GM18861 (cell line): ENCODE measurements around the gene GHR.
"Not testable (repeated sequence)": the region's sequence is repeated elsewhere in the genome, so short reads cannot be mapped to it uniquely, and the experiment has no call there.

ENCODE experiments used
- ATAC-seq: cut with Tn5 transposase; IDR thresholded peaks from one replicate; pipeline ENCODE4 v1.9.1; 2021; ENCODE audit not compliant: unreplicated experiment

Gene GHR

GRCh38 chr5:42566652-42567295 is 143.5 kb downstream of the GHR start:
- no peak for ATAC-seq

GRCh38 chr5:42569325-42569724 is 146.1 kb downstream of the GHR start:
- ATAC-seq, result no peak

DNA sequence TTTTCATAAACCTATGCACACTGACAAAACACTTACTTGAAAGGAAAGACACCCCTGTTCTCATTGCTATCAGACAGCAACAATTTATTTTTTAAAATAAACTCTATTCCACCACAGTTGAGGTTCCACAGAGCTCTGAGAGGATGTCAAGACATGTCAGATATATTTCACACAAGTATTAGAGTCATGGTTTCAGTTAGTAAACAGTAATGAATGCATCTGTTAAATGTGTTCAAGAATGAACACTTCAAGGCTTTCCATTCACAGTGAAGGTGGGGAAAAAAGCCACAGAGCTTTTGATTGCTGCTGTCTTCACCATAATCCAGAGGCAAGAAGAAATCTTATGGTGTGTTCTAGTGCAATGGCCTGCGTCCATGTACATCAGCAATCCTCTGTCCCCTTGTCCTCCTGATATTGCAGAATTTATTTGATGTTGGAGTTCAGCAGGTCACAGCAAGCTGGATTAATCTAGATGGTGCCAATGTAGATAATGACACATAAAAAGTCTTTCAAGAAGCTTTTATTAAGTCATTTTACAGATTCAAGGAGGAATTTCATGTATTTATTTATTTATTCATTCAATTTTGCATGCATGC is 146.8 kb downstream of the GHR start:
- ATAC-seq, result no peak

DNA sequence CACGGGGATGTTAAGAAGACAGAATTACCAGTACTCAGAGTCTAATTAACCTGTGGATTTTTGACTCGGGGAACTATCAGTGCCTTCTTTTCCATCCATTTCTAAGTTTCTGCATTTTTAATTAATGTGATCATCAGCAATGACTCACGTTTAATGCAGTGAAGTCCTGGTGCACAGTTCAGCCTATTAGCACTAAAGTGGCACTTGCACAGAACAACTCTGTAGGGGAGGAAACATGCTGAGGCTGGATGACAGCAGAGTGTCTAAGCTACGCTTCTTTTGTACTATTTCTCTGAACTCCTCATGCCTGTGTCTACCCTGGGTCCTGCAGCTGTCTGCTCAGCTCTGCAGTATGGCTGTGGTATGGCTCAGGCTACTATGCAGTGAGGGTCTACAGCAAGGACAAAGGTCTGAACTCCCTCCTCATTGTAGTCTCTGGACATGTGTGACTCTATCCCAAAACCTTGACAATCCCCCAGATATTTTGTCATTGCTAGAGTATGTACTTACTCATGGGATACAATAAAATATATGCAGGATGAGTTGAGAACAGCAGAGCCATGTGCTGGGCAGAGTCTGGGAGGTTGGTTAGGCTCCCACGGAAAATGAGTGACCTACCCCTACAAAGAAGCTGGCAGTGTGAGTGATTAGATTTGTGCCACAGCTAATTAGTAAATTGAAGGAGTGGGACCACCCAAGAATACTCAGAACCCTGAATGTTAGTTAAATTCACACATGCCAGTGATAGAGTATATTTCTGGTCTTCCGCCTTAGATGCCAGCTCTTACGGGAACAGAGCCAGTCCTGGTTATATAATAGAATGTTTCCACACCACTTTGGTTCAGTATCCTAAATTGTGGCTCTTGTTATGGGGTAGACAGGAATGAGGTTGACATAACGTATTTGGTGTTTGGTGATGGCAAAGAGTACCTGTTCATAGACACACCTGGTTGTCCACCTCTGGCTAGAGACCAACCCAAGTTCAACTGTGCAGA is 148.0 kb downstream of the GHR start:
- no peak for ATAC-seq

DNA sequence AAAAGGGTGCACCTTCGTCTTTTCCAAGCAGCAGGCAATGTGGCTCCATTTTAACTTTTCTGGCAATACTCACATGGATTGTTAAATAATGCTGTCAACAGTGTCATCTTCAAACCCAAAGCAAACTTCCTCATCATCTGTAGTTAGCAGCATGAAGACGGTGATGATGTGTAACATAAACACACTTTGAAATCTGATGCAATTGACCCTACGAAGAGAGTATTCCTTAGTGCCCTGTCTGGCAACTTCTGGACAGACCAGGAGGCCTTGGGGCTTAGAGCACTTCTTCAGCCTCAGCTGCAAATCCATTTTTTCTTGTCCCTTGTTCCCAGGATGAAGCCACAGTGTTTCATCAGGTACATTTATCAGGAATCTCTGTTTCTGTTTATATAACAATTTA is 149.1 kb downstream of the GHR start:
- no peak for ATAC-seq

DNA sequence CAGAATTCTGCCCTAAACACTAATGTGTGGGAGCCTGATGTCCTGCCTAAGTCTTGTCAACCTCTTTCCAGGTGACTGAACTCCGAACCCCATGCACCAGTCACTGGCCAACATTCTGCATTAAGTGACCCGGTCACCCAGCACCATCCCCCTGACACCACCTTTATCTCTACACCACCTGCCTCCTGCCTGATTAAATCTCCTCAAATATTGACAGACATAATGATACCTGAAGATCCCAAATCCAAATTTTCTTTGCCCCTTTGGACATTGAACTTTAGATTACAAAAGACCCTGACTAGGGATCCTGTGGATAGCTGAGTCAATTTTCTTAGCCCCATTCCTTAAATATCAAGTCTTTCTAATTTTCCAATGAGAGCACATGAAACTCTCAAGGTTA is 150.1 kb downstream of the GHR start:
- no peak for ATAC-seq

- not testable (repeated sequence) for ATAC-seq
These were observed 152.7 kb downstream of the GHR start for GRCh38 chr5:42575914-42576313.

- ATAC-seq, result not testable (repeated sequence)
These were observed 155.7 kb downstream of the GHR start for GRCh38 chr5:42578901-42579300.

GRCh38 chr5:42579320-42579719 is 156.1 kb downstream of the GHR start:
- no peak for ATAC-seq

DNA sequence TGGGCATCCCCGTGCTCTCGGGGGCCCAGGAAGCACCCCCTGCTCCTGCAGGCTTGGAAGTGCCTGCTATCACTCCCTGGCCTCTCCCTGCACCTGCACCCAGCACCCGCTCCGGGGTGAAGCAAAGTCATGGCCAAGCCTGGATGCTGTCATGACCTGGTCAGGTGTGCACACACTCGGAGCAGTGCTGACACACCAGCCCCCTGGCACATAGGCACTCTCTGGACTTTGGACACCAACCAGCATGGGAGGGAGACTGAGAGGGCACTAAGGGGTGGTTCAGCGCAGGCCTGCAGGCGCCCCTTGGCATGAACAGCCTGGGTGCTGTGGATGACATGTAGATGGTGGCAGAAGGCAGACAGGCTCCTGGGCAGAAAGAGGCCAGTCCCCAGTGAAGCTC is 158.6 kb downstream of the GHR start:
- no peak for ATAC-seq

DNA sequence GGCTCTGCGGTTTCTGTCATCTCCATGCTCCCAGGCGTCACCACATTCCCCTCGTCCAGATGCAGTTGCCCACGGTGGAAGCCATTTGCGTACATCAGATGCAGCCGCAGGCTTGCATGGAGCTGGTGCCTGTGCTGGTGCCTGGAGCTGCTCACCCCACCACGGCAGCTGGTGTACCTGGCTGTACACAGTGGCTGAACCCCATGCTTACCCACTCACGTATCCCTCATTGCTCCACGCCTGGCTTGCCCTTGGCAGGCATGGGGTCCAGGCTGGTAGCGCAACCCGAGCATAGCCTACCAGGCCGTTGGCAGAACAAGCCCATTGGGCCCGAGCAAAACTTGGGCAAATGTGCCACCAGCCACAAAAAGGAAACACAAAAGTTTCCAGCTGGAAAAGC is 159.5 kb downstream of the GHR start:
- no peak for ATAC-seq

DNA sequence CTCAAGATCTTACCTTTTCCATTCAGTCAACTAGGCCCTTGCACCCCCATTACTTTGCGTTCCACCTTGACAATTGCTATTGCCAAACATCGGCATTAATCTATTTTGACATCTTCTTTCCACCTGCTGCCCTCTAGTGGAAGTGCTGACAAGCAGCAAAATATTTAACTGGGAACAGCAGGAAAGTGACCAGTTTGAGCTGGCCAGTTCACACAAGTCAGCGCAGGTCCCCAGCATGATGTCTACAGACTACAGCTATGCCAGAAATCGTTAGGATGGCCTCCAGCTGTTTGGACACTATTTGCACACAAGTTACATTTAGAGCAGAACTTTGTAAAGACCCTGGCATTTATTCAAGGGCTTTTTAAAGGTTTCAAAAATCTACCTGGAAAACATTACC is 160.1 kb downstream of the GHR start:
- ATAC-seq, result peak; percentile 64

GRCh38 chr5:42586625-42587024 is 163.4 kb downstream of the GHR start:
- no peak for ATAC-seq

DNA sequence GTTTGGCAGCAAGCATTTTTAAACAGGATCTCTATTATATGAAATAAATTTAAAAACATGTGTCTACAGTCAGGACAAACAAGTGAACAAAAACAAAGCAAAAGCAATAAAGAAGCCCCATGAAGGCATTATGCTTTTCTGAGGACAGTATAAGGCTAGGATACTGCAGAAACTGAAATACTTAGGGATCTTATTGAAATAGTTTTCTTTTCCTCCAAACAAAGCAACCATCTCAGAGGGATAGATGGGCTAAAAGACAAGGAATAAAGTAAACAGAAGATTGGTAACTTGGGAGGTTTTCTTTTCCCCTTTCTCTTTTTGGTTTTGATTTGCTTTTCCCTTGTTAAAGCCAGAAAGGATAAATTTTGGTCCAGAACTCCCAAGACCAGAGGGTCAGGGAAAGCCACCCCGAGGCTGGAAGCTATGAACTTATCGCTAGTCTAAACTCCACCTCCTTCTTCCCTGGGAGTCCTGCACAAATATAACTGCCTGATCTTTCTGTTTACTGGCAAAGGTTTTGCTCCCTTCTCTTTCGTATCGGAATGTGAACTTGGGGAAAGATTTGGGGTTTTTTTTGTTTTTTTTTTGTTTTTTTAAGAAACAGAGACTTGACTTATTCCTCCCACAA is 164.0 kb downstream of the GHR start:
- ATAC-seq, result no peak

GRCh38 chr5:42590566-42590965 is 167.3 kb downstream of the GHR start:
- ATAC-seq, result no peak

DNA sequence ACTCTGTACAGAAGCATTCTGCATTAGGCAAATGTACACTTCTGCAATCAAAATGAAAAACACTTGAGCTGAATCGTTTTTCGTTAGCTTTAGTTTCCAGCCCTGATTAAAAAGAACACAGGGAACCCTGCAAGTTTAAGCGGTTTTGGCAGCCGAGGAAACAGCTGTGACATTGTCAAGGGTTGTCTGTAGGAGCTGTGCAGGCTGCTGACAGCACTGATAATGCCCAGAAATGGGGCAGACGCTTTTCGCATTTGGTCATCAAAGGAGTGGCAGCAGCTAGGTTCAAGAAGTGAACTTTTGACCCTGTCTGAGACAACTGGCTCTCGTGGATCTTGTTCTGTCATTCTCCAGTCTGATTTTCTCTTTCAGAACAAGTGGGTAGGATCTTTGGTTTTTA is 167.8 kb downstream of the GHR start:
- no peak for ATAC-seq

DNA sequence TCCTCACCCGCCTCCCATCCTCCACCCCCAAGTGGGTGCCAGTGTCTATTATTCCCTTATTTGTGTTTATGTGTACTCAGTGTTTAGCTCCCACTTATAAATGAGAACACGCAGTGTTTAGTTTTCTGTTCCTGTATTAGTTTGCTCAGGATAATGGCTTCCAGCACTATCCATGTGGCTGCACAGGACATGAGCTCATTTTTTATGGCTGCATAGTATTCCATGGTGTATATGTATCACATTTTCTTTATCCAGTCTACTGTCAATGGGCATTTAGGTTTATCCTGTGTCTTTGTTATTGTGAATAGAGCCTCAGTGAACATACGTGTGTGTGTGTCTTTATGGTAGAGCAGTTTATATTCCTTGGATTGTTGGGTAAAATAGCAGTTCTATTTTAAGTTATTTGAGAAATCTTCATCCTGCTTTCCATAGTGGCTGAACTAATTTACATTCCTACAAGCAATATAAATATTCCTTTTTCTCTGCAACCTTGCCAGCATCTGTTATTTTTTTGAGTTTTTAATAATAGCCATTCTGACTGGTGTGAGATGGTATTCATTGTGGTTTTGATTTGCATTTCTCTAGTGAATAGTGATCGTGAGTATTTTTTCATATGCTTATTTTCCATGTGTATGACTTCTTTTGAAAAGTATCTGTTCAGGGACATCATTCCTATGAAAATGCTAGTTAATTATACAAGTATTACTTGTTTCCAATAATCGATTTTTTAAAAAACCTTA is 169.3 kb downstream of the GHR start:
- ATAC-seq, result no peak

- ATAC-seq, result no peak
These were observed 170.4 kb downstream of the GHR start for GRCh38 chr5:42593591-42593990.

DNA sequence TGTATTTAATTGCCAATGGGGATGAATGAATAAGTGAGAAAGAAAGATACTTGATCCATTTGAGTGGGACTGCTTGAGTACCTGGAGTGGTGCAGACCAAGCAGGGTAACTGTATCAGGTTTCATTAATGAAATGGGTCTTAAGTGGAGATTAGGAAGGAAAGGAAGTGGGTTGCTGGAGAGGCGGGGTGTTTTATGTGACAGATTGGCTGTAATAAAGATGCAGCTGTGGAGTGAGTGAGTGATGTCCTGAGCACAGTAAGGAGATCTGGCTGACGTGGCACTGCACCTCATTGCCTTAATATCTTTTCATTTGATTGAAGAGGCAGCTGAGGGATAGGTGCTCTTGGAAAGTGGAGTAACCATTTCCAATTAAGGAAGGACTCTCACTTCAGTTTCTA is 172.4 kb downstream of the GHR start:
- ATAC-seq, result no peak

DNA sequence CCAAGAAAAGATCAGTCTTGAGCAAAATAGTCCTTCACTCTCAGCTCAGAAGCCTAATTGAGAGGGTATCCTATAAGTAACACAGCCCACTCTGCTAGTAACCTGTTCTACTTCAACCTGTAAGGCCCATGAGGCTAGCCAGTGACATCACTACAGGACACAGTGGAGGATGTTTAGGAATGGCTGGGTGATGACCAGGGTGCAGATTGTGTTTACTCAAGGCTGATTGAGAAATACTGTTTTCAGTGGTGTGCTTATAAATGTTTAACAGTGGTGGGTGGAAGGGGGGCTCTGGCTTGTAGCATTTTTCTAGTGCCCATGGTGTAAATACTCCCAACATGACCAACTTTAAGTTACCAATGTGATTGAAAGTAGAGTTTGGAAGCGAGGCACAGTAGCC is 173.6 kb downstream of the GHR start:
- no peak for ATAC-seq
